CD14-positive monocyte (primary cell): ENCODE results near the gene MYOM3. TPM values are rescaled to one million over a fixed set of nuclear protein-coding genes. Genes with fewer than 3 reads are reported as not detected.

Experiments used
- DNase-seq, 3 donors: peaks; one replicate each; pipeline ENCODE4 v3.0.0-alpha.2; 2011 to 2022
- H2AFZ ChIP-seq: 2 replicates; pipeline ENCODE4 v1.6.0; 2012; ENCODE audit warnings: mild to moderate bottlenecking, low read depth, low read length, inconsistent platforms; ENCODE audit not compliant: insufficient read depth, poor library complexity, severe bottlenecking
- H3K27ac ChIP-seq, 2 donors: 1 replicate in 1 of 2; 2 replicates in 1 of 2; pipeline ENCODE4 v1.5.1; 2012 to 2013; ENCODE audit warnings: low read length in 2 of 2, control low read depth in 1 of 2, inconsistent platforms in 1 of 2, low read depth in 1 of 2, mild to moderate bottlenecking in 1 of 2
- H3K27me3 ChIP-seq, 2 donors: one replicate each; pipeline versions ENCODE4 v1.6.0 to v1.6.1; 2011 to 2013; ENCODE audit warnings: low read length in 2 of 2; ENCODE audit not compliant: control insufficient read depth in 2 of 2, insufficient read depth in 2 of 2
- H3K36me3 ChIP-seq, 2 donors: replicated peaks in 1 of 2; 1 replicate in 1 of 2; 2 replicates in 1 of 2; pipeline versions ENCODE4 v1.5.1 to v1.6.1; 2012 to 2013; ENCODE audit warnings: low read length in 2 of 2, control low read depth in 1 of 2, inconsistent platforms in 1 of 2, mild to moderate bottlenecking in 1 of 2; ENCODE audit not compliant: insufficient read depth in 2 of 2, control insufficient read depth in 1 of 2
- H3K4me1 ChIP-seq, 2 donors: 1 replicate in 1 of 2; 2 replicates in 1 of 2; pipeline versions ENCODE4 v1.5.1 to v1.6.1; 2012 to 2013; ENCODE audit warnings: low read length in 2 of 2, control low read depth in 1 of 2, inconsistent platforms in 1 of 2, mild to moderate bottlenecking in 1 of 2, moderate library complexity in 1 of 2; ENCODE audit not compliant: insufficient read depth in 2 of 2, control insufficient read depth in 1 of 2
- H3K4me2 ChIP-seq: replicated peaks from 2 replicates; pipeline ENCODE3; 2012; ENCODE audit warnings: low read length, moderate library complexity, mild to moderate bottlenecking; ENCODE audit not compliant: poor library complexity, severe bottlenecking; ENCODE audit errors: extremely low read depth
- H3K4me3 ChIP-seq, 3 experiments: fragments of 200-600 bp in 1 of 3; sonication (generic) in 1 of 3; replicated peaks in 1 of 3; 1 replicate in 2 of 3; 2 replicates in 1 of 3; pipeline ENCODE4 v1.5.1; 2011 to 2013; ENCODE audit warnings: low read length in 3 of 3, mild to moderate bottlenecking in 3 of 3, control low read depth in 2 of 3, low read depth in 2 of 3, inconsistent platforms in 1 of 3, moderate library complexity in 1 of 3
- H3K79me2 ChIP-seq: 2 replicates; pipeline ENCODE4 v1.6.0; 2012; ENCODE audit warnings: mild to moderate bottlenecking, control low read depth, inconsistent platforms, low read length, moderate library complexity; ENCODE audit not compliant: insufficient read depth
- H3K9ac ChIP-seq: 2 replicates; pipeline ENCODE4 v1.6.0; 2017; ENCODE audit warnings: low read length, mild to moderate bottlenecking; ENCODE audit not compliant: insufficient read depth, poor library complexity, severe bottlenecking
- H3K9me3 ChIP-seq, 2 donors: replicated peaks in 1 of 2; 1 replicate in 1 of 2; 2 replicates in 1 of 2; pipeline versions ENCODE4 v1.5.1 to v1.6.1; 2012 to 2013; ENCODE audit warnings: low read length in 2 of 2, control low read depth in 1 of 2; ENCODE audit not compliant: control insufficient read depth in 1 of 2, insufficient read depth in 1 of 2
- H4K20me1 ChIP-seq: 2 replicates; pipeline ENCODE4 v1.6.0; 2012; ENCODE audit warnings: mild to moderate bottlenecking, low read length, control low read depth, moderate library complexity; ENCODE audit not compliant: insufficient read depth
- H3K27ac Mint-ChIP-seq, 7 donors: one replicate each; pipeline ENCODE4 v1.8.0; 2020; ENCODE audit warnings: mild to moderate bottlenecking in 7 of 7, mixed read lengths in 7 of 7, moderate library complexity in 6 of 7, inconsistent platforms in 2 of 7
- H3K27me3 Mint-ChIP-seq, 3 donors: one replicate each; pipeline ENCODE4 v1.8.0; 2021 to 2022; ENCODE audit warnings: low read depth in 3 of 3, mild to moderate bottlenecking in 3 of 3, mixed read lengths in 3 of 3, moderate library complexity in 3 of 3, inconsistent platforms in 1 of 3
- H3K36me3 Mint-ChIP-seq, 2 donors: one replicate each; pipeline ENCODE4 v1.8.0; 2020; ENCODE audit warnings: mixed read lengths in 2 of 2, inconsistent platforms in 1 of 2, mild to moderate bottlenecking in 1 of 2
- H3K4me1 Mint-ChIP-seq: one replicate; pipeline ENCODE4 v1.8.0; 2020; ENCODE audit warnings: mild to moderate bottlenecking, mixed read lengths
- H3K4me3 Mint-ChIP-seq, 2 donors: one replicate each; pipeline ENCODE4 v1.8.0; 2020; ENCODE audit warnings: mild to moderate bottlenecking in 2 of 2, mixed read lengths in 2 of 2, moderate library complexity in 1 of 2
- H3K9me3 Mint-ChIP-seq, 7 donors: one replicate each; pipeline ENCODE4 v1.8.0; 2020 to 2022; ENCODE audit warnings: mixed read lengths in 7 of 7, mild to moderate bottlenecking in 6 of 7, moderate library complexity in 6 of 7, inconsistent platforms in 2 of 7
- whole genome bisulfite sequencing: methylation state at CpG from one replicate; pipeline ENCODE4 v1.1.5; 2013; ENCODE audit warnings: missing lambda C conversion rate; ENCODE audit not compliant: insufficient coverage; 5-methylcytosine and 5-hydroxymethylcytosine counted together
- intact Hi-C, 2 donors: fragments of 100-400 bp; cut with micrococcal nuclease; formaldehyde crosslinking; loops; one replicate each; pipeline versions ENCODE4 v1.15.0 to v1.15.1; 2023
- polyA plus RNA-seq, 3 donors: library from polyadenylated mRNA; depleted of rRNA in 1 of 3; unstranded in 2 of 3; stranded (reverse) in 1 of 3; fragments of 300-500 nt in 2 of 3; fragments of >200 nt in 1 of 3; fragmentation: Illumina TruSeq in 2 of 3; gene quantifications; 1 replicate in 2 of 3; 2 replicates in 1 of 3; pipeline ENCODE4 v1.2.3, GENCODE V29; 2012 to 2021
- TF ChIP-seq, protein P1 (sequence below): fragments of 200-600 bp; IDR thresholded peaks from one replicate; pipeline ENCODE4 v1.8.0; 2022; ENCODE audit warnings: antibody characterized with exemption, mild to moderate bottlenecking

The MYOM3 gene
- polyA plus RNA-seq, 3 donors = not detected

DNA sequence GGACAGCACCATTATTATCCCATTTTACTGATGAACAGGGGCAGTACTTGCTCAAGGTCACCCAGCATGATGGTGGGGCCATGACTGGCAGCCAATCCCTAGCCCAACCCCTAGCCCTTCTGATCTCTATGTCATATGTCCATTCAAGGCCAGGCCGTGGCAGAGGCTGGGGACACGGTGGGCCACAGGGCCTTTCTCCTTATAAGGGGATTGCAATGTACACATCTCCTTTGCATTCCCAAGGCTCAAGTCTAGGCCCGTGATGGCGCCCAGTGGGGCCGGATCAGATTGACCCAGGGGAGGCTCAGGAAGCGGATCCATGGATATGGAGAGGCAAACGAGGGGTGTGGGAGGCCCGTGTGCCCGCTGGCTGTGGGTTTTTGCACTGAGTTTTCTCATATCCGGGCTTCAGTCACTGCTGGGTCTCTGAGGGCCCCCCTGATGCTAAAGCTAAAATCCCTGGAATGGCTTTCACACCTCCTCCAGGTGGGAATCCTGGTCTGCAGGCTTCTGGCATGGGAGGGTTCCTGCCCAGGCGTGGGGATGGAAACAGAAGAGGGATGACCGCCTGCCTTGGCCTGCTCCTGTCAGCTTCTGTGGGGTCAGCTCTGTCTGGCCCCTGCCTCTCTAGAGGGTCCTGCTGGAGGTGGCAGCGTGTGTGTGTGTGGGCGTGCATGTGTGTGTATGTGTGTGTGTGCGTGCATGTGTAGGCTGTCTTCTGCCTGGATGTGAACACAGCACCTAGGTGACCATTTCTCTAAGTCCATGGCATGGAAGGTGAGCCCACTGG is 2.1 kb downstream of the MYOM3 start:
- 91% methylated on average over 14 of the region's 15 CpGs for WGBS
- TF ChIP-seq, protein P1, sequence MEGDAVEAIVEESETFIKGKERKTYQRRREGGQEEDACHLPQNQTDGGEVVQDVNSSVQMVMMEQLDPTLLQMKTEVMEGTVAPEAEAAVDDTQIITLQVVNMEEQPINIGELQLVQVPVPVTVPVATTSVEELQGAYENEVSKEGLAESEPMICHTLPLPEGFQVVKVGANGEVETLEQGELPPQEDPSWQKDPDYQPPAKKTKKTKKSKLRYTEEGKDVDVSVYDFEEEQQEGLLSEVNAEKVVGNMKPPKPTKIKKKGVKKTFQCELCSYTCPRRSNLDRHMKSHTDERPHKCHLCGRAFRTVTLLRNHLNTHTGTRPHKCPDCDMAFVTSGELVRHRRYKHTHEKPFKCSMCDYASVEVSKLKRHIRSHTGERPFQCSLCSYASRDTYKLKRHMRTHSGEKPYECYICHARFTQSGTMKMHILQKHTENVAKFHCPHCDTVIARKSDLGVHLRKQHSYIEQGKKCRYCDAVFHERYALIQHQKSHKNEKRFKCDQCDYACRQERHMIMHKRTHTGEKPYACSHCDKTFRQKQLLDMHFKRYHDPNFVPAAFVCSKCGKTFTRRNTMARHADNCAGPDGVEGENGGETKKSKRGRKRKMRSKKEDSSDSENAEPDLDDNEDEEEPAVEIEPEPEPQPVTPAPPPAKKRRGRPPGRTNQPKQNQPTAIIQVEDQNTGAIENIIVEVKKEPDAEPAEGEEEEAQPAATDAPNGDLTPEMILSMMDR = no peak
- Histone ChIP-seq H3K27me3 (peaks cover 0 to 2% of the 10 kb centered on the region in 2 donors), H3K79me2 (no peaks in the 10 kb centered on the region), H3K4me3 (no peak overlapping the region), H2AFZ (no peak overlapping the region), H4K20me1 (no peaks in the 10 kb centered on the region), H3K36me3 (no peaks in the 10 kb centered on the region), H3K9ac (no peak overlapping the region), H3K4me2 (no peak overlapping the region), H3K4me1 (no peaks in the 10 kb centered on the region), H3K9me3 (no peaks in the 10 kb centered on the region), H3K27ac (no peak overlapping the region)
- intact Hi-C loops = no loop called here
- DNase-seq = no peak
- Mint-ChIP-seq H3K9me3 (no peaks in the 10 kb centered on the region), H3K4me3 (no peak overlapping the region), H3K4me1 (peaks cover 12% of the 10 kb centered on the region), H3K27me3 (peaks cover 12 to 26% (median 16%) of the 10 kb centered on the region in 3 donors), H3K27ac (peak overlapping the region in 1 of 7 donors; percentile 12), H3K36me3 (no peaks in the 10 kb centered on the region)

DNA sequence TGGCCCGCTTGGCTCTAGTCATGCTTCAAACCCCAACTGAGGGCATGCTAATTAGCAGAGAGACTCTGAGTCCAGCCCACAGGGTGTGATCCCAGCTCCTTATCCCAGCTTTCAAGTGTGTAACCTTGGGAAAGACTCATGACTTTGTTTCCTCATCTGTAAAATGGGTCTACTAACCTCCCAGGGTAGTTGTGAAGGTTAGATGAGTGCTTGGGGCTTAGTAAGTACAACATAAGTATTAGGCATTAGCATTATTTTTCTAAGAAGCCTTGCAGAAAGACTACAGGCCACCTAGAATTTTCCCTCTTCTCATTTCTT is 2.8 kb downstream of the MYOM3 start:
- peaks cover 12% of the 10 kb centered on the region for H3K4me1 Mint-ChIP-seq
- TF ChIP-seq, protein P1 = no peak
- intact Hi-C loops = no loop called here

More for the DNA sequence above, 2.8 kb downstream of the MYOM3 start:
- H3K27me3 ChIP-seq = peaks cover 0 to 2% of the 10 kb centered on the region in 2 donors
- 100% methylated on average over 1 of the region's 1 CpG for WGBS
- no peak overlapping the region for H2AFZ ChIP-seq
- no peaks in the 10 kb centered on the region for H3K36me3 ChIP-seq
- no peaks in the 10 kb centered on the region for H3K36me3 Mint-ChIP-seq
- no peak overlapping the region for H3K4me3 Mint-ChIP-seq
- H3K4me2 ChIP-seq = no peak overlapping the region
- H3K4me1 ChIP-seq = no peaks in the 10 kb centered on the region
- H3K4me3 ChIP-seq = no peak overlapping the region
- H3K27ac ChIP-seq = no peak overlapping the region
- no peaks in the 10 kb centered on the region for H3K9me3 ChIP-seq
- H4K20me1 ChIP-seq = no peaks in the 10 kb centered on the region
- no peak overlapping the region for H3K9ac ChIP-seq
- peak overlapping the region in 1 of 7 donors; percentile 28 for H3K27ac Mint-ChIP-seq
- H3K9me3 Mint-ChIP-seq = no peaks in the 10 kb centered on the region
- H3K79me2 ChIP-seq = no peaks in the 10 kb centered on the region
- DNase-seq = no peak
- peaks cover 9 to 25% (median 16%) of the 10 kb centered on the region in 3 donors for H3K27me3 Mint-ChIP-seq
